Liver (tissue), 9 donors: ENCODE results near the gene LRRFIP2. TPM values are rescaled to one million over a fixed set of nuclear protein-coding genes. Genes with fewer than 3 reads are reported as not detected.

Experiments used
- DNase-seq: peaks from one replicate; pipeline ENCODE4 v3.0.0-alpha.2; 2017; ENCODE audit warnings: low spot score
- H3K27ac ChIP-seq, 2 donors: one replicate each; pipeline ENCODE4 v1.7.0; 2013; ENCODE audit warnings: inconsistent platforms in 2 of 2, low read length in 2 of 2, control low read depth in 1 of 2, low read depth in 1 of 2, mild to moderate bottlenecking in 1 of 2
- H3K27me3 ChIP-seq, 4 donors: one replicate each; pipeline versions ENCODE4 v1.6.1 to v1.7.0; 2013; ENCODE audit warnings: low read length in 3 of 4, inconsistent platforms in 1 of 4, mild to moderate bottlenecking in 1 of 4, moderate library complexity in 1 of 4; ENCODE audit not compliant: control insufficient read depth in 4 of 4, insufficient read depth in 4 of 4
- H3K36me3 ChIP-seq, 4 donors: one replicate each; pipeline versions ENCODE4 v1.6.1 to v1.7.0; 2013; ENCODE audit warnings: low read length in 3 of 4, mild to moderate bottlenecking in 3 of 4, low read depth in 1 of 4, moderate library complexity in 1 of 4; ENCODE audit not compliant: control insufficient read depth in 4 of 4, insufficient read depth in 3 of 4
- H3K4me1 ChIP-seq, 4 donors: one replicate each; pipeline versions ENCODE4 v1.6.1 to v1.7.0; 2013; ENCODE audit warnings: low read length in 3 of 4, mild to moderate bottlenecking in 3 of 4, moderate library complexity in 1 of 4; ENCODE audit not compliant: control insufficient read depth in 4 of 4, insufficient read depth in 4 of 4
- H3K4me3 ChIP-seq, 3 donors: one replicate each; pipeline versions ENCODE4 v1.6.1 to v1.7.0; 2013; ENCODE audit warnings: low read length in 3 of 3, control low read depth in 1 of 3, low read depth in 1 of 3, mild to moderate bottlenecking in 1 of 3
- H3K9ac ChIP-seq, 2 donors: one replicate each; pipeline ENCODE4 v1.7.0; 2013; ENCODE audit warnings: low read length in 2 of 2, mild to moderate bottlenecking in 2 of 2, moderate library complexity in 2 of 2, control low read depth in 1 of 2, low read depth in 1 of 2
- H3K9me3 ChIP-seq, 4 donors: one replicate each; pipeline versions ENCODE4 v1.6.1 to v1.7.0; 2013; ENCODE audit warnings: low read length in 3 of 4; ENCODE audit not compliant: control insufficient read depth in 4 of 4
- EGR1 ChIP-seq, 2 donors: IDR thresholded peaks; 2 replicates each; pipeline ENCODE4 v1.6.1; 2016 to 2018; ENCODE audit warnings: antibody characterized with exemption in 2 of 2, low read depth in 2 of 2
- FOXA1 ChIP-seq: IDR thresholded peaks from 2 replicates; pipeline ENCODE4 v1.6.1; 2016; ENCODE audit warnings: antibody characterized with exemption
- FOXA2 ChIP-seq: IDR thresholded peaks from 2 replicates; pipeline ENCODE4 v1.6.1; 2016; ENCODE audit warnings: antibody characterized with exemption
- GABPA ChIP-seq, 2 donors: IDR thresholded peaks in 1 of 2; conservative IDR thresholded peaks in 1 of 2; 2 replicates each; pipeline ENCODE4 v1.6.1; 2016; ENCODE audit warnings: antibody characterized with exemption in 2 of 2, mild to moderate bottlenecking in 1 of 2, moderate library complexity in 1 of 2
- HNF4G ChIP-seq: IDR thresholded peaks from 2 replicates; pipeline ENCODE4 v1.6.1; 2016; ENCODE audit warnings: antibody characterized with exemption
- JUND ChIP-seq, 2 donors: IDR thresholded peaks; 2 replicates each; pipeline ENCODE4 v1.6.1; 2016; ENCODE audit warnings: antibody characterized with exemption in 2 of 2
- NR2F2 ChIP-seq: IDR thresholded peaks from 2 replicates; pipeline ENCODE4 v1.6.1; 2016; ENCODE audit warnings: antibody characterized with exemption
- RAD21 ChIP-seq, 2 donors: IDR thresholded peaks; 2 replicates each; pipeline ENCODE4 v1.6.1; 2016; ENCODE audit warnings: antibody characterized with exemption in 2 of 2, mild to moderate bottlenecking in 2 of 2
- RXRA ChIP-seq, 2 donors: IDR thresholded peaks; 2 replicates each; pipeline ENCODE4 v1.6.1; 2017 to 2018; ENCODE audit warnings: antibody characterized with exemption in 2 of 2, mild to moderate bottlenecking in 1 of 2
- SP1 ChIP-seq: IDR thresholded peaks from 2 replicates; pipeline ENCODE4 v1.6.1; 2018; ENCODE audit warnings: antibody characterized with exemption, mild to moderate bottlenecking
- TAF1 ChIP-seq: conservative IDR thresholded peaks from 2 replicates; pipeline ENCODE4 v1.6.1; 2016; ENCODE audit warnings: antibody characterized with exemption, mild to moderate bottlenecking
- YY1 ChIP-seq: IDR thresholded peaks from 2 replicates; pipeline ENCODE4 v1.6.1; 2016; ENCODE audit warnings: antibody characterized with exemption, mild to moderate bottlenecking
- WGBS: extraction: QIAGEN DNeasy Blood & Tissue Kit; methylation state at CpG from one replicate; pipeline ENCODE4 v1.1.7; 2013; 5-methylcytosine and 5-hydroxymethylcytosine counted together
- polyA plus RNA-seq, 2 donors: library from polyadenylated mRNA; stranded (reverse) in 1 of 2; unstranded in 1 of 2; fragments of 200-250 nt in 1 of 2; fragments of >200 nt in 1 of 2; fragmentation: Nextera tagmentation in 1 of 2; extraction: Ambion mirVana in 1 of 2; gene quantifications; one replicate each; pipeline versions ENCODE4 v1.2.1 to v1.2.3, GENCODE V29; 2013 to 2015
- total RNA-seq, 2 donors: library from RNA; depleted of rRNA; stranded (reverse); fragments of >200 nt; gene quantifications; one replicate each; pipeline ENCODE4 v1.2.3, GENCODE V29; 2014
- TF ChIP-seq, protein P1 (sequence below): IDR thresholded peaks from 2 replicates; pipeline ENCODE4 v1.6.1; 2016; ENCODE audit warnings: antibody characterized with exemption
- TF ChIP-seq, protein P2 (sequence below): IDR thresholded peaks from 2 replicates; pipeline ENCODE4 v1.6.1; 2016; ENCODE audit warnings: antibody characterized with exemption
- TF ChIP-seq, protein P3 (sequence below): fragments of 150-350 bp; IDR thresholded peaks from 2 replicates; pipeline ENCODE4 v1.5.1; 2017; ENCODE audit warnings: improper control_type of control experiment, low read depth, low read length; ENCODE audit not compliant: missing input control
- TF ChIP-seq, protein P4 (sequence below): IDR thresholded peaks from 2 replicates; pipeline ENCODE4 v1.6.1; 2016; ENCODE audit warnings: antibody characterized with exemption, mild to moderate bottlenecking
- TF ChIP-seq, protein P5 (sequence below): IDR thresholded peaks from 2 replicates; pipeline ENCODE4 v1.6.1; 2016; ENCODE audit warnings: antibody characterized with exemption
- donor health status: healthy.
- donor health status: healthy.
- donor health status: healthy.
- donor health status: healthy.
- donor health status: healthy.

The LRRFIP2 gene
- total and polyA plus RNA-seq, 4 donors: 22.6 to 56.9 (median 39.8) TPM

DNA sequence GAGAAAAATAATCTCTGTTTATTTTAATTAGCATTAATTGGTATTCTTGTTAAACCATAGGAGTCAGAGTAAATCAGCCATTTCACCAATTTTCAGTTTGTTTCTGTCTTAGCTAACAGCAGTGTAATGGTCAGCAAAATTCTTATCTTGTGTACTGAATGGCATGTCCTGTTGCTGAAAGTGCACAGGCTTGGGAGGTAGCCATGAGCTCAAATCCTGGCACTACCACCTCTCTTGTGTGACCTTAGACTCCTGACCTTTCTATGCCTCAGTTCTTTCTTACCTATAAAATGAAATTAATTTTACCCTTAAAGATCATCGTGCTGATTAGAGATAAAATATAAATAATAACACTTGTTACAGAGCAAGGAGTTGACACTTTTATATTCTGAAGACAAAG is 145.3 kb downstream of the LRRFIP2 start (continued):
- TF ChIP-seq SP1 (peak; percentile 33), JUND (IDR thresholded peaks at IDR 0.05) (no peak)
- TF ChIP-seq, protein P1, sequence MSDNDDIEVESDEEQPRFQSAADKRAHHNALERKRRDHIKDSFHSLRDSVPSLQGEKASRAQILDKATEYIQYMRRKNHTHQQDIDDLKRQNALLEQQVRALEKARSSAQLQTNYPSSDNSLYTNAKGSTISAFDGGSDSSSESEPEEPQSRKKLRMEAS: no peak

DNA sequence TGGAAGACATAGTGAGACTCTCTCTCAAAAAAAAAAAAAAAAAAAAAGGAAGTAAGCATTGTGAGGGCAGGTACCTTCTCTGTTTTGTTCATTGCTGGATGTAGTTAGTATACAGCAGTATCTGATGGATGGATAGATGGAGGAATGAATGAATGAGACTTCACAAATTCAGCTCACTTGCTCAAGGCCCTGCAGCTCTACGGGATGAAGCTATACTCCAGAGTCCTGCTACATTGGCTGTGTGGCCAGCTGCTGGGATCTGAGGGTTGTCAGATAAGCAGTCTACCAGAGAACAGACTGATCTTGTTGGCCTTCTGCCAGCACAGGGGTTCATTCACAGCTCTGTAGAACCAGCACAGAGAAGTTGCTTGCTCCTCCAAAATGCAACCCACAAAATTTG is 146.1 kb downstream of the LRRFIP2 start:
- Histone ChIP-seq H3K4me1 (peaks cover 0 to 8% (median 6%) of the 10 kb centered on the region in 4 donors), H3K27me3 (no peaks in the 10 kb centered on the region), H3K4me3 (no peak overlapping the region), H3K9ac (no peak overlapping the region), H3K27ac (no peak overlapping the region), H3K36me3 (peaks cover 7 to 29% (median 21%) of the 10 kb centered on the region in 4 donors), H3K9me3 (no peaks in the 10 kb centered on the region)
- peak; percentile 80 for DNase-seq
- no peak for TF ChIP-seq NR2F2
- no peak for TF ChIP-seq YY1
- TF ChIP-seq RAD21 (IDR thresholded peaks at IDR 0.05): peak in 1 of 2 donors; percentile 11
- 82% methylated on average over 1 of the region's 1 CpG for WGBS

DNA sequence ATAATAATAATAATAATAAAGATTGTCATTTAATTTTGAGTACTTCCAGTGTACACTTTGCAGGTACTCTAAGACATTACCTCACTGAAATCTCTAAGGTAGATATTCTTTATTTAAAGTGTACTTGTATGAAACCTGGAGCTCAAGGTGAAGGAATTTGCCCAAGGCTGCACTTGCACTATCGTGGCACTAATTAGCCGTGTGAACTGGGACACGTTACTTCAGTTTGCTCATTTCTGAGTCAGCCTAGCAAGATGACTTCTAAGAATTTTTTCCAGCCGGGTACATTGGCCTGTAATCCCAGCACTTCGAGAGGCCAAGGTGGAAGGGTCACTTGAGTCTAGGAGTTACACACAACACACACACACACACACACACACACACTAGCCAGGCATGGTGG is 147.5 kb downstream of the LRRFIP2 start:
- 86% methylated on average over 5 of the region's 5 CpGs for WGBS
- no peak overlapping the region for H3K4me3 ChIP-seq
- H3K27me3 ChIP-seq: no peaks in the 10 kb centered on the region
- TF ChIP-seq RXRA (IDR thresholded peaks at IDR 0.05) (peak in 1 of 2 donors; percentile 26), SP1 (no peak)
- H3K9me3 ChIP-seq: no peaks in the 10 kb centered on the region
- H3K27ac ChIP-seq: no peak overlapping the region
- no peak overlapping the region for H3K9ac ChIP-seq
- no peak for DNase-seq
- H3K4me1 ChIP-seq: peaks cover 0 to 8% (median 6%) of the 10 kb centered on the region in 4 donors
- peaks cover 7 to 30% (median 20%) of the 10 kb centered on the region in 4 donors for H3K36me3 ChIP-seq

DNA sequence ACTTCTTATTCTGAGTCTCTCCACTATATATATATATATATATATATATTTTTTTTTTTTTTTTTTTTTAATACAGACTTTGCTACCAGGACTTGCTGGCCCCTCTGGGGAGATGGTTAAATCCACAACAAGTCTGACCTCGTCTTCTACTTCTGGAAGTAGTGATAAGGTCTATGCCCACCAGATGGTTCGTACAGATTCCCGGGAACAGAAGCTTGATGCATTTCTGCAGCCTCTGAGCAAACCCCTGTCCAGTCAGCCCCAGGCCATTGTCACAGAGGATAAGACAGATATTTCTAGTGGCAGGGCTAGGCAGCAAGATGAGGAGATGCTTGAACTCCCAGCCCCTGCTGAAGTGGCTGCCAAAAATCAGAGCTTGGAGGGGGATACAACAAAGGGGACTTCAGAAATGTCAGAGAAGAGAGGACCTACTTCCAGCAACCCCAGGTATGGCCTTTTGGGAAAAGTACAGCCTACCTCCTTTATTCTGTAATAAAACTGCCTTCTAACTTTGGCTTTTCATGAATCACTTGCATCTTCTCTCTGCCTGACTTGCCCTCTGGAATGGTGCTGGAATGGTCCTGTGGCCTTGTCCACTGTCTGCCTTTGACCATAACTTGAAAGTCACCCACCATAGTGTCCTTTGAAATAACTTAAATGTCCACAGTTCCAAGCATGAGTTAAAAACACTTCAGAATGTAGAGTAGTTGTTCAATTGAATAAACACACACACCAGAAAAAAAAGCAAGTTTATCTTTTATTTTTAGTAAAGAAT is 148.6 kb downstream of the LRRFIP2 start:
- Histone ChIP-seq H3K9ac (no peak overlapping the region), H3K27ac (no peak overlapping the region), H3K36me3 (peaks cover 7 to 31% (median 27%) of the 10 kb centered on the region in 4 donors), H3K4me3 (no peak overlapping the region), H3K4me1 (peaks cover 0 to 8% (median 6%) of the 10 kb centered on the region in 4 donors), H3K9me3 (no peaks in the 10 kb centered on the region), H3K27me3 (no peaks in the 10 kb centered on the region)
- peak; percentile 55 for DNase-seq
- WGBS: 95% methylated on average over 3 of the region's 3 CpGs
- TF ChIP-seq, protein P1: no peak
- no peak for TF ChIP-seq FOXA2
- no peak for TF ChIP-seq TAF1
- TF ChIP-seq GABPA (IDR thresholded peaks at IDR 0.05 in 1 of 2, conservative IDR thresholded peaks at IDR 0.05 in 1 of 2): no peak
- TF ChIP-seq, protein P2, sequence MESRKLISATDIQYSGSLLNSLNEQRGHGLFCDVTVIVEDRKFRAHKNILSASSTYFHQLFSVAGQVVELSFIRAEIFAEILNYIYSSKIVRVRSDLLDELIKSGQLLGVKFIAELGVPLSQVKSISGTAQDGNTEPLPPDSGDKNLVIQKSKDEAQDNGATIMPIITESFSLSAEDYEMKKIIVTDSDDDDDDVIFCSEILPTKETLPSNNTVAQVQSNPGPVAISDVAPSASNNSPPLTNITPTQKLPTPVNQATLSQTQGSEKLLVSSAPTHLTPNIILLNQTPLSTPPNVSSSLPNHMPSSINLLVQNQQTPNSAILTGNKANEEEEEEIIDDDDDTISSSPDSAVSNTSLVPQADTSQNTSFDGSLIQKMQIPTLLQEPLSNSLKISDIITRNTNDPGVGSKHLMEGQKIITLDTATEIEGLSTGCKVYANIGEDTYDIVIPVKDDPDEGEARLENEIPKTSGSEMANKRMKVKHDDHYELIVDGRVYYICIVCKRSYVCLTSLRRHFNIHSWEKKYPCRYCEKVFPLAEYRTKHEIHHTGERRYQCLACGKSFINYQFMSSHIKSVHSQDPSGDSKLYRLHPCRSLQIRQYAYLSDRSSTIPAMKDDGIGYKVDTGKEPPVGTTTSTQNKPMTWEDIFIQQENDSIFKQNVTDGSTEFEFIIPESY: no peak
- TF ChIP-seq RXRA (IDR thresholded peaks at IDR 0.05): no peak
- TF ChIP-seq, protein P3, sequence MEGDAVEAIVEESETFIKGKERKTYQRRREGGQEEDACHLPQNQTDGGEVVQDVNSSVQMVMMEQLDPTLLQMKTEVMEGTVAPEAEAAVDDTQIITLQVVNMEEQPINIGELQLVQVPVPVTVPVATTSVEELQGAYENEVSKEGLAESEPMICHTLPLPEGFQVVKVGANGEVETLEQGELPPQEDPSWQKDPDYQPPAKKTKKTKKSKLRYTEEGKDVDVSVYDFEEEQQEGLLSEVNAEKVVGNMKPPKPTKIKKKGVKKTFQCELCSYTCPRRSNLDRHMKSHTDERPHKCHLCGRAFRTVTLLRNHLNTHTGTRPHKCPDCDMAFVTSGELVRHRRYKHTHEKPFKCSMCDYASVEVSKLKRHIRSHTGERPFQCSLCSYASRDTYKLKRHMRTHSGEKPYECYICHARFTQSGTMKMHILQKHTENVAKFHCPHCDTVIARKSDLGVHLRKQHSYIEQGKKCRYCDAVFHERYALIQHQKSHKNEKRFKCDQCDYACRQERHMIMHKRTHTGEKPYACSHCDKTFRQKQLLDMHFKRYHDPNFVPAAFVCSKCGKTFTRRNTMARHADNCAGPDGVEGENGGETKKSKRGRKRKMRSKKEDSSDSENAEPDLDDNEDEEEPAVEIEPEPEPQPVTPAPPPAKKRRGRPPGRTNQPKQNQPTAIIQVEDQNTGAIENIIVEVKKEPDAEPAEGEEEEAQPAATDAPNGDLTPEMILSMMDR: no peak
- TF ChIP-seq YY1: no peak
- no peak for TF ChIP-seq HNF4G
- TF ChIP-seq JUND (IDR thresholded peaks at IDR 0.05): no peak
- no peak for TF ChIP-seq SP1
- TF ChIP-seq RAD21 (IDR thresholded peaks at IDR 0.05): no peak
- TF ChIP-seq EGR1 (IDR thresholded peaks at IDR 0.05; ENCODE audit: low read depth in 2 of 2): no peak
- no peak for TF ChIP-seq NR2F2
- TF ChIP-seq, protein P4, sequence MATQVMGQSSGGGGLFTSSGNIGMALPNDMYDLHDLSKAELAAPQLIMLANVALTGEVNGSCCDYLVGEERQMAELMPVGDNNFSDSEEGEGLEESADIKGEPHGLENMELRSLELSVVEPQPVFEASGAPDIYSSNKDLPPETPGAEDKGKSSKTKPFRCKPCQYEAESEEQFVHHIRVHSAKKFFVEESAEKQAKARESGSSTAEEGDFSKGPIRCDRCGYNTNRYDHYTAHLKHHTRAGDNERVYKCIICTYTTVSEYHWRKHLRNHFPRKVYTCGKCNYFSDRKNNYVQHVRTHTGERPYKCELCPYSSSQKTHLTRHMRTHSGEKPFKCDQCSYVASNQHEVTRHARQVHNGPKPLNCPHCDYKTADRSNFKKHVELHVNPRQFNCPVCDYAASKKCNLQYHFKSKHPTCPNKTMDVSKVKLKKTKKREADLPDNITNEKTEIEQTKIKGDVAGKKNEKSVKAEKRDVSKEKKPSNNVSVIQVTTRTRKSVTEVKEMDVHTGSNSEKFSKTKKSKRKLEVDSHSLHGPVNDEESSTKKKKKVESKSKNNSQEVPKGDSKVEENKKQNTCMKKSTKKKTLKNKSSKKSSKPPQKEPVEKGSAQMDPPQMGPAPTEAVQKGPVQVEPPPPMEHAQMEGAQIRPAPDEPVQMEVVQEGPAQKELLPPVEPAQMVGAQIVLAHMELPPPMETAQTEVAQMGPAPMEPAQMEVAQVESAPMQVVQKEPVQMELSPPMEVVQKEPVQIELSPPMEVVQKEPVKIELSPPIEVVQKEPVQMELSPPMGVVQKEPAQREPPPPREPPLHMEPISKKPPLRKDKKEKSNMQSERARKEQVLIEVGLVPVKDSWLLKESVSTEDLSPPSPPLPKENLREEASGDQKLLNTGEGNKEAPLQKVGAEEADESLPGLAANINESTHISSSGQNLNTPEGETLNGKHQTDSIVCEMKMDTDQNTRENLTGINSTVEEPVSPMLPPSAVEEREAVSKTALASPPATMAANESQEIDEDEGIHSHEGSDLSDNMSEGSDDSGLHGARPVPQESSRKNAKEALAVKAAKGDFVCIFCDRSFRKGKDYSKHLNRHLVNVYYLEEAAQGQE: no peak
- TF ChIP-seq, protein P5, sequence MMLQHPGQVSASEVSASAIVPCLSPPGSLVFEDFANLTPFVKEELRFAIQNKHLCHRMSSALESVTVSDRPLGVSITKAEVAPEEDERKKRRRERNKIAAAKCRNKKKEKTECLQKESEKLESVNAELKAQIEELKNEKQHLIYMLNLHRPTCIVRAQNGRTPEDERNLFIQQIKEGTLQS: no peak
- no peak for TF ChIP-seq FOXA1
